ENCODE data around the gene GNB4. TPM values are rescaled to one million over a fixed set of nuclear protein-coding genes. Genes with fewer than 3 reads are reported as not detected.

The GNB4 gene
- total RNA-seq, 1 donor from 2014 or later: 15.8 TPM

DNA sequence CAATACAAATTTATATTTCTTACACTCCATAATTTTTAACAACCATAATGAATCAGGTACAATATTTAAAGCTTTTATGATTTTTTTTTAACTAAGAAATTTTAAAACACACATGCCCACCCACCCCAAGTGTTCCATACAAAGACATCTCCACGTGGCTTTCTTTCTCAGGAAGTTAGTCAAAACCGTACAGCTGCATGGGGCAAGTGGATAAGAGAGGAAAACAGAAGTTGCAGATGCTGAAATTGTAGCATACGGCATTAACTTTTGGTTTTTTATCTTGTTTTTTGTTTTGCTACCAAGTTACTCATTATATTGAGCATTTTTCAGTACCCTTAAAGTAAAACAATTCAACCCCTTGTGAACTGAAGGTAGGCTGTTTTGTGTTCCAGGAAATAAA lies 14.8 kb downstream of the GNB4 start:
- H3K36me3 ChIP-seq (ENCODE audit: control insufficient read depth, insufficient read depth, low read length): no peaks in the 10 kb centered on the region
- FAIRE-seq (no peak), DNase-seq (ENCODE audit: low read depth) (no peak)
- no peak overlapping the region for H3K4me3 ChIP-seq (ENCODE audit: low read depth, low read length)
- TF ChIP-seq CTCF (IDR thresholded peaks at IDR 0.05; ENCODE audit: insufficient read depth, low read length, severe bottlenecking): no peak
- no peaks in the 10 kb centered on the region for H3K27me3 ChIP-seq (ENCODE audit: control insufficient read depth, insufficient read depth, low read length)

DNA sequence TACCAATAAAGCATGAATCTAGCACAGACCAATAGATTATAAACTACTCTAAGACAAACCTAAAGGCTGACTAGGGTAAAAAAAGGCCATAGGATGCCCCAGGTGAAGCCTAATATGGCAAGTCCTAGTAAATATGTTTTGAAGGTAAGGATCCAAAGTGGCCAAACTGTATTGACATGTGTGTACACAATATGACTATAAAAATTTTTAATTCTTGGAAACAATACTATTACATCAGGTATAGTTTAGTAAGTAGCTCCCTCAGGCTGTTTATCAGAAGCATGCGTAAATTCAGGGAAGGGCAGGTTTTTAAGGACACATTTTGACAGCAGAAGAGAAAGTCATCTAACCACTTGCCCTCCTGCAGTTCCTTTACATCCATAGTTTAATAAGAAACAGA lies 18.8 kb downstream of the GNB4 start:
- DNase-seq (ENCODE audit: low read depth): no peak
- no peak for FAIRE-seq
- H3K4me3 ChIP-seq (ENCODE audit: low read depth, low read length): no peak overlapping the region
- no peaks in the 10 kb centered on the region for H3K27me3 ChIP-seq (ENCODE audit: control insufficient read depth, insufficient read depth, low read length)
- no peaks in the 10 kb centered on the region for H3K36me3 ChIP-seq (ENCODE audit: control insufficient read depth, insufficient read depth, low read length)
- no peak for TF ChIP-seq CTCF (IDR thresholded peaks at IDR 0.05; ENCODE audit: insufficient read depth, low read length, severe bottlenecking)

DNA sequence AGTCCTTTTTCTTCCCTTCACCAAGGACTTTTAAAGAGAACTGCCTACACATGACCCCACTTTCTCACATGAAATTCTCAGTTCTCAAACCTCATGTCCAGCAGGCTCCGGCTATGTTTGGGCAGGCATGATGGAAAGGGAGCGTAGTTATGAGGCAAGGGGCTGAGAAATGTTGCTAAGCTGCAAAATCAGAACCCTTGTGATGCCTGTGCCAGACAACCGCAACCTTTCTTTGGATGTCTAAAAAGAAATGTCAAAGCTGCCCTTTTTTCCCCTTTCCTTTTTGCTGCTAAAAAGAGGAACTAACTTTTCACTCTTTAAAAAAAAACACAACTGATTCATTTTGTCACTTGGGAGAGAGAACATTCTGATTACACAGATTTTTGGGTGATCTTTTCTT lies 19.2 kb downstream of the GNB4 start:
- no peak for DNase-seq (ENCODE audit: low read depth)
- TF ChIP-seq CTCF (IDR thresholded peaks at IDR 0.05; ENCODE audit: insufficient read depth, low read length, severe bottlenecking): no peak
- Histone ChIP-seq H3K36me3 (ENCODE audit: control insufficient read depth, insufficient read depth, low read length) (no peaks in the 10 kb centered on the region), H3K27me3 (ENCODE audit: control insufficient read depth, insufficient read depth, low read length) (no peaks in the 10 kb centered on the region), H3K4me3 (ENCODE audit: low read depth, low read length) (no peak overlapping the region)
- FAIRE-seq: no peak

DNA sequence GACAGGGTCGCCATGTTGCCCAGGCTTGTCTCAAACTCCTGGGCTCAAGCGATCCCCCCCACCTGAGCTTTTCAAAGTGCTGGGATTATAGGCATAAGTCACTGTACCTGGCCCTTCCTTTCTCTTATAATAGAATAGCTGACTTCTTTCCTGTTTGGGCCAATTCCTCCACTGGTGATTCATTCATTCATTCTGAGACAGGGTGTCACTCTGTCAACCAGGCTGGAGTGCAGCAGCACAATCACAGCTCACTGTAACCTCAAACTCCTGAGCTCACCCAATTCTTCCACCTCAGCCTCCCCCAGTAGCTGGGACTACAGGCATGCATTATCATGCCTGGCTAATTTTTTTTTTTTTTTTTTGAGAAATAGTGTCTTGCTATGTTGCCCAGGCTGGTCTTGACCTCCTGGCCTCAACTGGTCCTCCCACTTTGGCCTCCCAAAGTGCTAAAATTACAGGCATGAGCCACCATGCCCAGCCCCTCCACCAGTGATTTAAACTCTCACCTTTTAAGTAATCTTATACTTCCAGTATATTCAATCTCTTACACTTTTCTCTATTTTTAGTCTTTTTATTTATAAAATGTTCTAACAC lies 20.9 kb downstream of the GNB4 start:
- TF ChIP-seq CTCF (IDR thresholded peaks at IDR 0.05; ENCODE audit: insufficient read depth, low read length, severe bottlenecking): no peak
- H3K36me3 ChIP-seq (ENCODE audit: control insufficient read depth, insufficient read depth, low read length): no peaks in the 10 kb centered on the region
- no peak overlapping the region for H3K4me3 ChIP-seq (ENCODE audit: low read depth, low read length)
- FAIRE-seq (no peak), DNase-seq (ENCODE audit: low read depth) (peak; percentile 77)
- H3K27me3 ChIP-seq (ENCODE audit: control insufficient read depth, insufficient read depth, low read length): no peaks in the 10 kb centered on the region

GRCh38 chr3:179428876-179429548 lies 22.3 kb downstream of the GNB4 start:
- Histone ChIP-seq H3K27me3 (ENCODE audit: control insufficient read depth, insufficient read depth, low read length) (no peaks in the 10 kb centered on the region), H3K4me3 (ENCODE audit: low read depth, low read length) (no peak overlapping the region), H3K36me3 (ENCODE audit: control insufficient read depth, insufficient read depth, low read length) (peaks cover 1% of the 10 kb centered on the region)
- no peak for TF ChIP-seq CTCF (IDR thresholded peaks at IDR 0.05; ENCODE audit: insufficient read depth, low read length, severe bottlenecking)
- FAIRE-seq (no peak), DNase-seq (ENCODE audit: low read depth) (peak; percentile 38)

DNA sequence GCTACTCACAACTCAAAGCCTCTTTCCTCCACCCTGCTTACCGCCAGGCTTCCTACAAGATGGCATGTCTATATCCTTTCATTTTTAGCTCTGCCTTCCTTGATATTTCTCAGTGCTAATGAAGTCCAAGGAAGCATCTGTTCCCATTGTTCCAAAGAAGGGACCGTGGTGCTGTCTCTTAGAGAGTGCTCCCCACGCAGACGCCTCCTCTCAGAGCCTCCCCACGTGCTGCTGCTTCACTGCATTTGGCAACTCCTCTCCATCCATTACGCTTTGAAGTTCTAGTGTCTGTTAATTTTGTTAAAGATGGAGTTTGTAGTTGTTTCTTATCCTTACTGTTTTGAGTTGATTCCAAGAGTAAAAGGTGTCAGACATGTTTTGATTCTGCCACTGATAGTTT lies 26.2 kb downstream of the GNB4 start:
- no peak for TF ChIP-seq CTCF (IDR thresholded peaks at IDR 0.05; ENCODE audit: insufficient read depth, low read length, severe bottlenecking)
- no peak for FAIRE-seq
- Histone ChIP-seq H3K4me3 (ENCODE audit: low read depth, low read length) (no peak overlapping the region), H3K27me3 (ENCODE audit: control insufficient read depth, insufficient read depth, low read length) (no peaks in the 10 kb centered on the region), H3K36me3 (ENCODE audit: control insufficient read depth, insufficient read depth, low read length) (peaks cover 1% of the 10 kb centered on the region)
- no peak for DNase-seq (ENCODE audit: low read depth)
